ENCODE measurements around the gene UBR7. TPM values are rescaled to one million over a fixed set of nuclear protein-coding genes. Genes with fewer than 3 reads are reported as not detected.

UBR7 gene
- total RNA-seq, 1 experiment from 2014 or later, result 23.9 TPM

DNA sequence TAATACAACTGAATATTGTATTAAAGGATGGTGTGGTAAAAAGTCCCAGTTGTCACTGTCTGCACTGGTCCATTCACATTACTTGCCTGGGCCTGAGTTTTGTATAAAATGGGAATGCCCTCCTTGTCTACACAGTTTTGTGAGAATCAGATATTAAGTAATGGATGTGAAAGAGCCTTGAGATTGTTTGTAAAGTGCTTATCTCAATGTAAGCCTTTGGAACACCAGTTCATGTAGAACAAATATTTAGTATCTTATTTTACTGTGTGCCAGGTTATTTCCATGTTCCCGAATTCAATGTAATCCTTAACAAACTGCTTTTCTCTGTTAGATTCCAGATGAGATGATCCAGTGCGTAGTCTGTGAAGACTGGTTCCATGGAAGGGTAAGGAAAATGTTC lies 7.5 kb downstream of the UBR7 start:
- Histone ChIP-seq H3K4me1 (ENCODE audit: control insufficient read depth in 1 of 2, insufficient read depth in 2 of 2, low read length in 2 of 2) (no peaks in the 10 kb centered on the region), H3K9ac (ENCODE audit: low read length) (no peak overlapping the region), H2AFZ (ENCODE audit: low read depth, low read length, poor library complexity, severe bottlenecking) (no peak overlapping the region), H3K9me2 (ENCODE audit: insufficient read depth) (no peaks in the 10 kb centered on the region), H3K4me2 (ENCODE audit: low read length) (no peak overlapping the region), H3K4me3 (replicated peaks in 1 of 2; ENCODE audit: low read depth in 1 of 2, low read length in 2 of 2) (no peak overlapping the region), H3K36me3 (ENCODE audit: control insufficient read depth in 1 of 2, insufficient read depth in 2 of 2, low read length in 2 of 2) (peaks cover 21 to 28% of the 10 kb centered on the region in 2 experiments), H3K27me3 (ENCODE audit: insufficient read depth, low read length) (no peaks in the 10 kb centered on the region), H3K9me3 (ENCODE audit: control insufficient read depth in 1 of 2, insufficient read depth in 1 of 2, low read depth in 1 of 2, low read length in 2 of 2) (no peaks in the 10 kb centered on the region), H4K20me1 (ENCODE audit: insufficient read depth) (no peaks in the 10 kb centered on the region), H3K79me2 (ENCODE audit: insufficient read depth, low read length) (peaks cover 7% of the 10 kb centered on the region), H3K27ac (ENCODE audit: low read depth, low read length) (no peak overlapping the region)
- RAD21 ChIA-PET (ENCODE audit: low non-redundant PET in 1 of 2, low total read pairs in 2 of 2, uncharacterized antibody in 2 of 2, unreplicated experiment in 2 of 2), result no interaction called here
- no TSS peak for BruUV-seq (replicated peaks)
- CTCF ChIA-PET, result no interaction called here
- ATAC-seq (no peak), DNase-seq (ENCODE audit: low read depth, low spot score) (no peak)
- POLR2A ChIA-PET, result no interaction called here
- TF ChIP-seq, protein P1, sequence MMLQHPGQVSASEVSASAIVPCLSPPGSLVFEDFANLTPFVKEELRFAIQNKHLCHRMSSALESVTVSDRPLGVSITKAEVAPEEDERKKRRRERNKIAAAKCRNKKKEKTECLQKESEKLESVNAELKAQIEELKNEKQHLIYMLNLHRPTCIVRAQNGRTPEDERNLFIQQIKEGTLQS (IDR thresholded peaks at IDR 0.05), result no peak
- TF ChIP-seq, protein P2, sequence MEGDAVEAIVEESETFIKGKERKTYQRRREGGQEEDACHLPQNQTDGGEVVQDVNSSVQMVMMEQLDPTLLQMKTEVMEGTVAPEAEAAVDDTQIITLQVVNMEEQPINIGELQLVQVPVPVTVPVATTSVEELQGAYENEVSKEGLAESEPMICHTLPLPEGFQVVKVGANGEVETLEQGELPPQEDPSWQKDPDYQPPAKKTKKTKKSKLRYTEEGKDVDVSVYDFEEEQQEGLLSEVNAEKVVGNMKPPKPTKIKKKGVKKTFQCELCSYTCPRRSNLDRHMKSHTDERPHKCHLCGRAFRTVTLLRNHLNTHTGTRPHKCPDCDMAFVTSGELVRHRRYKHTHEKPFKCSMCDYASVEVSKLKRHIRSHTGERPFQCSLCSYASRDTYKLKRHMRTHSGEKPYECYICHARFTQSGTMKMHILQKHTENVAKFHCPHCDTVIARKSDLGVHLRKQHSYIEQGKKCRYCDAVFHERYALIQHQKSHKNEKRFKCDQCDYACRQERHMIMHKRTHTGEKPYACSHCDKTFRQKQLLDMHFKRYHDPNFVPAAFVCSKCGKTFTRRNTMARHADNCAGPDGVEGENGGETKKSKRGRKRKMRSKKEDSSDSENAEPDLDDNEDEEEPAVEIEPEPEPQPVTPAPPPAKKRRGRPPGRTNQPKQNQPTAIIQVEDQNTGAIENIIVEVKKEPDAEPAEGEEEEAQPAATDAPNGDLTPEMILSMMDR (IDR thresholded peaks at IDR 0.05 in 2 of 3, conservative IDR thresholded peaks at IDR 0.05 in 1 of 3; ENCODE audit: borderline replicate concordance in 1 of 3, insufficient read depth in 1 of 3, low read depth in 2 of 3, low read length in 2 of 3), result no peak
- TF ChIP-seq SP1 (IDR thresholded peaks at IDR 0.05; ENCODE audit: low read depth) (no peak), YY1 (IDR thresholded peaks at IDR 0.05; ENCODE audit: extremely low read depth, insufficient replicate concordance, low read depth, low read length) (no peak), FOSL1 (IDR thresholded peaks at IDR 0.05; ENCODE audit: low read depth) (no peak), POLR2A (IDR thresholded peaks at IDR 0.05; ENCODE audit: borderline replicate concordance, extremely low read depth, insufficient read depth, insufficient read length) (no peak), RAD21 (IDR thresholded peaks at IDR 0.05; ENCODE audit: low read depth) (no peak), CEBPB (IDR thresholded peaks at IDR 0.05; ENCODE audit: low read depth) (no peak)
- intact Hi-C loops (cut with micrococcal nuclease), result no loop called here
